Neural cell (in vitro differentiated cells): ENCODE measurements around the gene HOXA4. TPM values are rescaled to one million over a fixed set of nuclear protein-coding genes. Genes with fewer than 3 reads are reported as not detected.

ENCODE experiments used
- H2AFZ ChIP-seq: fragments of 200-600, 300-800 bp; sonication (generic), shearing (Covaris generic); 2 replicates; pipeline ENCODE4 v1.6.0; 2014; ENCODE audit warnings: low read depth, mild to moderate bottlenecking, antibody characterized with exemption, low read length, moderate library complexity
- H3F3A ChIP-seq: fragments of 200-600 bp; shearing (Covaris generic); 2 replicates; pipeline ENCODE4 v1.6.1; 2016; ENCODE audit warnings: mild to moderate bottlenecking, moderate library complexity, mixed read lengths, antibody characterized with exemption, low read length; ENCODE audit not compliant: insufficient read depth, poor library complexity, severe bottlenecking
- H3K27ac ChIP-seq: fragments of 200-600, 300-800 bp; sonication (generic), shearing (Covaris generic); 2 replicates; pipeline ENCODE4 v1.5.1; 2014; ENCODE audit warnings: mild to moderate bottlenecking, low read length, moderate library complexity
- H3K27me3 ChIP-seq: fragments of 300-800, 200-600 bp; sonication (generic), shearing (Covaris generic); 2 replicates; pipeline ENCODE4 v1.6.0; 2014; ENCODE audit warnings: mild to moderate bottlenecking, low read depth, low read length, moderate library complexity; ENCODE audit not compliant: insufficient read depth
- H3K36me3 ChIP-seq: fragments of 300-800, 200-600 bp; sonication (generic), shearing (Covaris generic); 2 replicates; pipeline ENCODE4 v1.5.1; 2014; ENCODE audit warnings: mild to moderate bottlenecking, antibody characterized with exemption, low read length, moderate library complexity; ENCODE audit not compliant: insufficient read depth
- H3K4me2 ChIP-seq: fragments of 300-800, 200-600 bp; sonication (generic), shearing (Covaris generic); 2 replicates; pipeline ENCODE4 v1.6.0; 2014; ENCODE audit warnings: mild to moderate bottlenecking, low read length
- H3K4me3 ChIP-seq: fragments of 300-800, 200-600 bp; sonication (generic), shearing (Covaris generic); 2 replicates; pipeline ENCODE4 v1.5.1; 2014; ENCODE audit warnings: mild to moderate bottlenecking, low read length, moderate library complexity
- H3K79me2 ChIP-seq: fragments of 200-600 bp; shearing (Covaris generic); replicated peaks from 2 replicates; pipeline ENCODE4 v1.6.0; 2014; ENCODE audit warnings: mild to moderate bottlenecking, low read length, moderate library complexity; ENCODE audit not compliant: insufficient read depth
- H3K9ac ChIP-seq: fragments of 300-800, 200-600 bp; sonication (generic), shearing (Covaris generic); 2 replicates; pipeline ENCODE4 v1.6.1; 2016; ENCODE audit warnings: mild to moderate bottlenecking, low read length, mixed read lengths
- H3K9me2 ChIP-seq: fragments of 200-600 bp; shearing (Covaris generic); 2 replicates; pipeline ENCODE4 v1.6.1; 2016; ENCODE audit warnings: mild to moderate bottlenecking, low read length, mixed read lengths; ENCODE audit not compliant: insufficient read depth
- H3K9me3 ChIP-seq: fragments of 200-600, 300-800 bp; sonication (generic), shearing (Covaris generic); 2 replicates; pipeline ENCODE4 v1.6.1; 2016; ENCODE audit warnings: mild to moderate bottlenecking, mixed run types, low read length, moderate library complexity, mixed read lengths
- H4K20me1 ChIP-seq: fragments of 200-600 bp; shearing (Covaris generic); 2 replicates; pipeline ENCODE4 v1.6.1; 2016; ENCODE audit warnings: mild to moderate bottlenecking, mixed run types; ENCODE audit not compliant: insufficient read depth
- EP300 ChIP-seq: fragments of 450-650 bp; conservative IDR thresholded peaks from 2 replicates; pipeline ENCODE4 v1.6.1; 2014; ENCODE audit warnings: antibody characterized with exemption, mild to moderate bottlenecking, moderate library complexity; ENCODE audit not compliant: poor library complexity, severe bottlenecking
- EZH2 ChIP-seq: fragments of 200-600, 300-800 bp; shearing (Covaris generic), sonication (generic); IDR thresholded peaks from 2 replicates; pipeline ENCODE4 v1.6.1; 2014; ENCODE audit warnings: antibody characterized with exemption, low read length, borderline replicate concordance, mild to moderate bottlenecking; ENCODE audit not compliant: insufficient read depth, poor library complexity, severe bottlenecking
- MXI1 ChIP-seq: fragments of 450-650 bp; conservative IDR thresholded peaks from 2 replicates; pipeline ENCODE4 v1.6.1; 2014; ENCODE audit warnings: antibody characterized with exemption, mild to moderate bottlenecking; ENCODE audit not compliant: poor library complexity, severe bottlenecking
- POLR2AphosphoS5 ChIP-seq: IDR thresholded peaks from 2 replicates; pipeline ENCODE4 v1.6.1; 2012
- RAD21 ChIP-seq: fragments of 450-650 bp; conservative IDR thresholded peaks from 2 replicates; pipeline ENCODE4 v1.6.1; 2014; ENCODE audit warnings: antibody characterized with exemption, mild to moderate bottlenecking, moderate library complexity
- SMC3 ChIP-seq: fragments of 450-650 bp; conservative IDR thresholded peaks from 2 replicates; pipeline ENCODE4 v1.6.1; 2014; ENCODE audit warnings: antibody characterized with exemption, mild to moderate bottlenecking, moderate library complexity; ENCODE audit not compliant: poor library complexity
- TAF1 ChIP-seq: IDR thresholded peaks from 2 replicates; pipeline ENCODE4 v1.6.1; 2012; ENCODE audit warnings: low read depth
- polyA plus RNA-seq: library from polyadenylated mRNA; depleted of rRNA; stranded (reverse); fragments of >200 nt; gene quantifications from 2 replicates; pipeline ENCODE4 v1.2.3, GENCODE V29; 2014
- TF ChIP-seq, protein P1 (sequence below): IDR thresholded peaks from 2 replicates; pipeline ENCODE4 v1.6.1; 2012; ENCODE audit warnings: borderline replicate concordance
- TF ChIP-seq, protein P2 (sequence below): fragments of 450-650 bp; IDR thresholded peaks from 2 replicates; pipeline ENCODE4 v1.5.1; 2014; ENCODE audit warnings: antibody characterized with exemption, mild to moderate bottlenecking, moderate library complexity; ENCODE audit not compliant: poor library complexity, severe bottlenecking

The HOXA4 gene
- polyA plus RNA-seq, 1 donor from 2014 or later = not detected

DNA sequence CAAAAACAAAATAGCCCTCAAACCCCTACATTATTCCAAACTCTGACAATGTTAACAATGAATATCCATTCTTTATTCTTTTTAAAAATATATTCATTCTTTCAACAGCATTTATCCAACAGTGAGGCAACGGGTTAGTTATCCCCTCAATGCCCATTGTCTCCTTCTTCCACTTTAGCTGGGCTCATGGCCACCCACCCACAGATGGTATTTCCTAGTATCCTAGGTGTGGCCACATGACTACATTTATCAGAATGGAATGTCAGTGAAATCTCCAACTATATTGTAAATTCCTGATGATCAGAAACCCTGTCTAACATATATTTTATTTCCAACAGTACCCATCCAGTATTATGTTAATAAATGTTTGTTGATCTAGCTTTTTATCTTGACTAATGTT is 48.4 kb downstream of the HOXA4 start:
- no peak overlapping the region for H2AFZ ChIP-seq
- H3K27ac ChIP-seq = no peak overlapping the region
- no peaks in the 10 kb centered on the region for H3K9me2 ChIP-seq

GRCh38 chr7:27080844-27081436 is 49.6 kb downstream of the HOXA4 start:
- Histone ChIP-seq H2AFZ (no peak overlapping the region), H3K9me3 (peaks cover under 1% of the 10 kb centered on the region), H3K79me2 (no peaks in the 10 kb centered on the region), H3K27ac (no peak overlapping the region), H3K9me2 (no peaks in the 10 kb centered on the region), H3K4me2 (no peak overlapping the region), H3F3A (no peaks in the 10 kb centered on the region), H3K4me3 (no peak overlapping the region), H4K20me1 (no peaks in the 10 kb centered on the region), H3K36me3 (no peaks in the 10 kb centered on the region), H3K9ac (no peak overlapping the region), H3K27me3 (peaks cover 17% of the 10 kb centered on the region)
- TF ChIP-seq EP300 (no peak), SMC3 (no peak), POLR2AphosphoS5 (no peak), EZH2 (no peak), TAF1 (no peak), MXI1 (no peak), RAD21 (no peak)
- TF ChIP-seq, protein P1, sequence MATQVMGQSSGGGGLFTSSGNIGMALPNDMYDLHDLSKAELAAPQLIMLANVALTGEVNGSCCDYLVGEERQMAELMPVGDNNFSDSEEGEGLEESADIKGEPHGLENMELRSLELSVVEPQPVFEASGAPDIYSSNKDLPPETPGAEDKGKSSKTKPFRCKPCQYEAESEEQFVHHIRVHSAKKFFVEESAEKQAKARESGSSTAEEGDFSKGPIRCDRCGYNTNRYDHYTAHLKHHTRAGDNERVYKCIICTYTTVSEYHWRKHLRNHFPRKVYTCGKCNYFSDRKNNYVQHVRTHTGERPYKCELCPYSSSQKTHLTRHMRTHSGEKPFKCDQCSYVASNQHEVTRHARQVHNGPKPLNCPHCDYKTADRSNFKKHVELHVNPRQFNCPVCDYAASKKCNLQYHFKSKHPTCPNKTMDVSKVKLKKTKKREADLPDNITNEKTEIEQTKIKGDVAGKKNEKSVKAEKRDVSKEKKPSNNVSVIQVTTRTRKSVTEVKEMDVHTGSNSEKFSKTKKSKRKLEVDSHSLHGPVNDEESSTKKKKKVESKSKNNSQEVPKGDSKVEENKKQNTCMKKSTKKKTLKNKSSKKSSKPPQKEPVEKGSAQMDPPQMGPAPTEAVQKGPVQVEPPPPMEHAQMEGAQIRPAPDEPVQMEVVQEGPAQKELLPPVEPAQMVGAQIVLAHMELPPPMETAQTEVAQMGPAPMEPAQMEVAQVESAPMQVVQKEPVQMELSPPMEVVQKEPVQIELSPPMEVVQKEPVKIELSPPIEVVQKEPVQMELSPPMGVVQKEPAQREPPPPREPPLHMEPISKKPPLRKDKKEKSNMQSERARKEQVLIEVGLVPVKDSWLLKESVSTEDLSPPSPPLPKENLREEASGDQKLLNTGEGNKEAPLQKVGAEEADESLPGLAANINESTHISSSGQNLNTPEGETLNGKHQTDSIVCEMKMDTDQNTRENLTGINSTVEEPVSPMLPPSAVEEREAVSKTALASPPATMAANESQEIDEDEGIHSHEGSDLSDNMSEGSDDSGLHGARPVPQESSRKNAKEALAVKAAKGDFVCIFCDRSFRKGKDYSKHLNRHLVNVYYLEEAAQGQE = no peak
- TF ChIP-seq, protein P2, sequence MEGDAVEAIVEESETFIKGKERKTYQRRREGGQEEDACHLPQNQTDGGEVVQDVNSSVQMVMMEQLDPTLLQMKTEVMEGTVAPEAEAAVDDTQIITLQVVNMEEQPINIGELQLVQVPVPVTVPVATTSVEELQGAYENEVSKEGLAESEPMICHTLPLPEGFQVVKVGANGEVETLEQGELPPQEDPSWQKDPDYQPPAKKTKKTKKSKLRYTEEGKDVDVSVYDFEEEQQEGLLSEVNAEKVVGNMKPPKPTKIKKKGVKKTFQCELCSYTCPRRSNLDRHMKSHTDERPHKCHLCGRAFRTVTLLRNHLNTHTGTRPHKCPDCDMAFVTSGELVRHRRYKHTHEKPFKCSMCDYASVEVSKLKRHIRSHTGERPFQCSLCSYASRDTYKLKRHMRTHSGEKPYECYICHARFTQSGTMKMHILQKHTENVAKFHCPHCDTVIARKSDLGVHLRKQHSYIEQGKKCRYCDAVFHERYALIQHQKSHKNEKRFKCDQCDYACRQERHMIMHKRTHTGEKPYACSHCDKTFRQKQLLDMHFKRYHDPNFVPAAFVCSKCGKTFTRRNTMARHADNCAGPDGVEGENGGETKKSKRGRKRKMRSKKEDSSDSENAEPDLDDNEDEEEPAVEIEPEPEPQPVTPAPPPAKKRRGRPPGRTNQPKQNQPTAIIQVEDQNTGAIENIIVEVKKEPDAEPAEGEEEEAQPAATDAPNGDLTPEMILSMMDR = no peak

More for the DNA sequence above, 48.4 kb downstream of the HOXA4 start:
- Histone ChIP-seq H3K27me3 (peaks cover 29% of the 10 kb centered on the region), H3K4me3 (no peak overlapping the region), H3K9ac (no peak overlapping the region), H4K20me1 (no peaks in the 10 kb centered on the region), H3F3A (no peaks in the 10 kb centered on the region), H3K36me3 (no peaks in the 10 kb centered on the region), H3K4me2 (no peak overlapping the region), H3K79me2 (no peaks in the 10 kb centered on the region), H3K9me3 (no peaks in the 10 kb centered on the region)
- TF ChIP-seq MXI1 = no peak
- no peak for TF ChIP-seq SMC3
- TF ChIP-seq, protein P1 = no peak
- no peak for TF ChIP-seq RAD21
- no peak for TF ChIP-seq TAF1
